Measurements from ENCODE around the gene DAGLA.

The DAGLA gene

DNA sequence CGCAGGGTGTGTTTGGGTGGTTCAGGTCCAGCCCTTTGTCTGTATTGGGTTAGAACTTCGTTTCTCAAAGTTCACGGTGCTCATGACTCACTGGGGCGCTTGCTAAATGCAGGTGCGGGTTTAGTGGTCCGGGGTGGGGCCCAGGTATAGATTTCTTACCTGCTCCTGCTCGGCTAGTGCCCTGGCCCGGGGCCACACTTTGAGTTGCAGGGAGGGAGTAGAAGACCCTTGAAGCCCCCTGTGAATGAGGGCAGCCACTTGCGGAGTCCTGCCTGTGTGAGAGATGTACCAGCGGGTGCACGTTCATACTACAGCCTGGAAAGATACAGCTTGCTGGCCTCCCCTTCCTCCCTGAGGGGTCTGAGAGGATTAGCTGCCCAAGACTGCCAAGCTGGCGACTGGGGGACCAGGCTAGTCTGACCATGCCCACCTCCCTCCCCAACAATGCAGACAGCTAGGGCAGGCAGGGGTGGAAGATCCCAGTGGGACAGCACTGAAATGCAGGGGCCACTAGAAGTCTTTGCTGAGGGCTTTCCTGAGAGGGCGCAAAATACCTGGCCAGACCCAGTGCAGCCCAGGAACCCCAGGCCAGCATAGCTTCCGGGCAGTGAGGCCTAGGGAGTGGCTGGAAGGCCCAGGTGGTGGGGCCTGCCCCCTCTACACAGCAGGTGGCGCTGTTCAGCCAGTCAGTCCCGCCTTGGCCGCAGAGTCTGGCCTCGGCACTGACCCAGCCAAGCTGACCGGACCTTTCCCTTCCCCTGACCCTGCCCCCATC is 67.2 kb downstream of the DAGLA start:
- H3K4me3 ChIP-seq (ENCODE audit: low read depth, low read length) = no peak overlapping the region
- peak; percentile 79 for DNase-seq (ENCODE audit: low read depth)
- TF ChIP-seq, protein P1, sequence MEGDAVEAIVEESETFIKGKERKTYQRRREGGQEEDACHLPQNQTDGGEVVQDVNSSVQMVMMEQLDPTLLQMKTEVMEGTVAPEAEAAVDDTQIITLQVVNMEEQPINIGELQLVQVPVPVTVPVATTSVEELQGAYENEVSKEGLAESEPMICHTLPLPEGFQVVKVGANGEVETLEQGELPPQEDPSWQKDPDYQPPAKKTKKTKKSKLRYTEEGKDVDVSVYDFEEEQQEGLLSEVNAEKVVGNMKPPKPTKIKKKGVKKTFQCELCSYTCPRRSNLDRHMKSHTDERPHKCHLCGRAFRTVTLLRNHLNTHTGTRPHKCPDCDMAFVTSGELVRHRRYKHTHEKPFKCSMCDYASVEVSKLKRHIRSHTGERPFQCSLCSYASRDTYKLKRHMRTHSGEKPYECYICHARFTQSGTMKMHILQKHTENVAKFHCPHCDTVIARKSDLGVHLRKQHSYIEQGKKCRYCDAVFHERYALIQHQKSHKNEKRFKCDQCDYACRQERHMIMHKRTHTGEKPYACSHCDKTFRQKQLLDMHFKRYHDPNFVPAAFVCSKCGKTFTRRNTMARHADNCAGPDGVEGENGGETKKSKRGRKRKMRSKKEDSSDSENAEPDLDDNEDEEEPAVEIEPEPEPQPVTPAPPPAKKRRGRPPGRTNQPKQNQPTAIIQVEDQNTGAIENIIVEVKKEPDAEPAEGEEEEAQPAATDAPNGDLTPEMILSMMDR (conservative IDR thresholded peaks at IDR 0.05; ENCODE audit: low read depth, low read length) = peak; percentile 90

DNA sequence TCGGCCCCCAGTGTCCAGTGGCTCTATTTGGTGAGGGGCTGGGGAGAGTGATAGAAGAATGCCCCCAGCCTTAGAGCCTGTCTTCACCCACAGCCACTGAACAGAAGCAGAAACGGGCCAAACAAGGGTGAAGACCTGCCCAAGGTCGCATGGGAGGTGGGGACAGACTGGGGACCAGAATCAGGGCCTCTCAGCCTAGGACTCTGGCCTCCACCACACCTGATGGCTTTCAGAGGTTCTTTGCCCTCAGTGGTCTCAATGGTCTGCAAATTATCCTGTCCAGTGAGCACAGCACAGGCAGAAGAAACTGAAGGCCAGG is 67.7 kb downstream of the DAGLA start:
- no peak for DNase-seq (ENCODE audit: low read depth)
- TF ChIP-seq, protein P1 (conservative IDR thresholded peaks at IDR 0.05; ENCODE audit: low read depth, low read length) = no peak
- H3K4me3 ChIP-seq (ENCODE audit: low read depth, low read length) = no peak overlapping the region

DNA sequence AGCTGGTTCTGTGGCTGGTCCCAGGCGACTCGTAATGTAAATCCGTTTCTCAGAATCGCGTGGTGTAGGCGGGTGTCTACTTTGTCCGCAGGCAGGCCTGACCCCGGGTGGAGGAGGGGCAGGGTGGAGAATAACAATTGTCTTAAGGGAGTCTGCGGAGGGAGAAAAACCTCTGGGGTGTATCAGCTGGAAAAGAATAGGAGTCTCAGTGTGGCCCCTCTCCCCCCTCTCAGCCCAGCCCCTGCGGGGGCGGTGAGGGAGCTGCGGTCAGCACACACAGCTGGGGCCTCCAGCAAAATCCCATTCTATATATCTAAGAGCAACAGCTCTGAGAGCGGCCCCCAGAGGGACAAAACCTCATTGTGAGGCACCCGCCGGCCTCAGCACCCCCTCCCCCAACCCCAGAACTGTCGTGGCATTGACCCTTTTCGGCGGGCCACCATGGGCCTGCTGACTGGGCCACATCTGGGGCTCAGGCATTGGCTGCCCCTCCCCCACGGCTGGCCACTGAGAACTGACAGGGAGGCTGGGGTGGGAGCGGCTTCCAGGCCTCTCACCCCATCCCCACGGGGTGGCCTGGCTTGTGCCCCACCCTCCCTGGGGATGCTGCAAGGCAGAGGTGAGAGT is 69.5 kb downstream of the DAGLA start:
- TF ChIP-seq, protein P1 (conservative IDR thresholded peaks at IDR 0.05; ENCODE audit: low read depth, low read length) = no peak
- no peak overlapping the region for H3K4me3 ChIP-seq (ENCODE audit: low read depth, low read length)
- peak; percentile 54 for DNase-seq (ENCODE audit: low read depth)

DNA sequence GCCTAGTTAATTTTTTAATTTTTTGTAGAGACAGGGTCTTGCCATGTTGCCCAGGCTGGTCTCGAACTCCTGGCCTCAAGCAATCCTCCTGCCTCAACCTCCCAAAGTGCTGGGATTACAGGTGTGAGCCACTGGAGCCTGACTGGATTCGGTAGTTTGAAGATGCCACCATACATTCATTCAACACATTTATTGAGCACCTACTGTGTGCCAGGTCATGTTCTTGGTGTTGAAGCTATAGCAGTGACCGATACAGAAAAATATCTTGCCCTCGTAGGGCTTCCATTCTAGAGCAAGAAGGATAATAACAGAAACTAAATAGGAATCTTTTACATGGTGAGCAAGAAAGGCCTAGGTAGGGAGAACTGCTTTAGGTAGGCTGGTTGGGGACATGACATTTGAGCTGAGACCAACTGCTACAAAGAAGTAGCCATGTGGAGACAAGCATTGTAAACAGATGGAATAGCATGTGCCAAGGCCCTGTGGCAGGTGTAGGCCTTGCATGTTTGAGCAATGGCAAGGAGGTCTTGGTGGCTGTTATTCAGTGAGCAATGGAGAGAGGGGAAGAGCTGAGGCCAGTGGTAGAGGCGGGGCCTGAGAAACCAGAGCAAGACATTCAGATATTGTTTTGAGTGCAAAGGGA is 70.6 kb downstream of the DAGLA start:
- H3K4me3 ChIP-seq (ENCODE audit: low read depth, low read length) = no peak overlapping the region
- TF ChIP-seq, protein P1 (conservative IDR thresholded peaks at IDR 0.05; ENCODE audit: low read depth, low read length) = no peak
- DNase-seq (ENCODE audit: low read depth) = no peak

DNA sequence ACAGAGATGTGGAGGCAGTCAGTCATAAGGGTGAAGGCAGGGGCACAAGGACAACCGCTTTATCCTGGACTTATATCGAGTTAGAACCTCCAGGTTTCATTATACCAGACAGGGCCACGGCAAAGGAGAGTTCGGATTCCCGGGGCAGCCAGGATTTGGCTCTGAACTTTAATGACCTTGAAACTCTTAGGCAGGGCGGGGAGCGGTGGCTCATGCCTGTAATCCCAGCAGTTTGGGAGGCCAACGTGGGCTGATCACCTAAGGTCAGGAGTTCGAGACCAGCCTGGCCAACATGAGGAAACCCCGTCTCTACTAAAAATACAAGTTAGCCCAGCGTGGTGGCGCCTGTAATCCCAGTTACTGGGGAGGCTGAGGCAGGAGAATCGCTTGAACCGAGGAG is 71.2 kb downstream of the DAGLA start:
- no peak for DNase-seq (ENCODE audit: low read depth)
- TF ChIP-seq, protein P1 (conservative IDR thresholded peaks at IDR 0.05; ENCODE audit: low read depth, low read length) = no peak
- no peak overlapping the region for H3K4me3 ChIP-seq (ENCODE audit: low read depth, low read length)

DNA sequence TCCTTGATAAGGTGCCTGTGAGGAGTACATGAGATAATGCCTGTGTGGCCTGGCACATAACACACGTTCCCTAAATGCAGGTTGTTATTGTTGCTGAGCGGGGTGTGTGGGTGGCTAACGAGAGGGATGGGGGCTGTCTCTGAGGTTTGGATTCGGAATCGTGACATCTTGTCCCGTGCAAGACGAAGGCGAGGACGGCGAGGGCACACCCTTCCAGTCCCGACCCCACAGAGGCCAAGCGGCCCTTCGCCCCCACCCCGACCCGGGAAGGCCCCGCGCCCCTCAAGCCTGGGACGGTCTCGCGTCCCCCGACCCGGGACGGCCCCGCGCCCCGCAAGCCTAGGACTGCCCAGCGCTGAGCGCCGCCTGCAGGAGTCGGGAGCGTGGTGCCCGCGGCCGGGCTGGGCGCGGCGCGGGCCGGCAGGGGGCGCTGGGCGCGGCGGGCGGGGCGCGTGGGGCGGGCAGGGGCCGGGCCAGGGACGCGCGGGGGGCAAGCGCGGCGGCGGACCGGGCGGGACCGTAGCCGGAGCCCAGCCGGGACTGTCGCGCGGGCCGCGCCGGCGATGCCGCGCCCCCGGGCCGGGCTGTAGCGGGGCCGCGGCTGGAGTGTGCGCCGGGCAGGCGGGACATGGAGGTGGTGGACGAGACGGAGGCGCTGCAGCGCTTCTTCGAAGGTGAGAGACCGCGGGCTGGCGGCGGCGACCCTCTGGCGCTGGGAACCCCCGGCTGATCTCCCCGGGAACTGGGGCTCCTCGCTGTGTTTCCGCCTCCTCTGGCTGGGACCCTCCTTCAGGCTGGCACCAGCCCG is 72.1 kb downstream of the DAGLA start, which contains the start of gene MYRF:
MYRF (plus strand) TSS at position 520 of the 808 bp plus-strand sequence; CDS start at position 629, 109 bp downstream.
- TF ChIP-seq, protein P1 (conservative IDR thresholded peaks at IDR 0.05; ENCODE audit: low read depth, low read length) = peak; percentile 45
- peak within 1 kb of the TSS; percentile 73 for H3K4me3 ChIP-seq (ENCODE audit: low read depth, low read length)
- DNase-seq (ENCODE audit: low read depth) = no peak
